Gastrocnemius medialis (tissue), 4 donors: Measurements from ENCODE around the gene VWC2.

Experiments used
- CTCF ChIP-seq, 5 experiments: fragments of 450-650 bp in 3 of 5; fragments of 200-600 bp in 2 of 5; sonication (generic) in 2 of 5; IDR thresholded peaks in 4 of 5; conservative IDR thresholded peaks in 1 of 5; 1 replicate in 4 of 5; 2 replicates in 1 of 5; pipeline ENCODE4 v1.5.1; 2016 to 2019; ENCODE audit warnings: antibody characterized with exemption in 5 of 5, mild to moderate bottlenecking in 3 of 5, moderate library complexity in 3 of 5
- POLR2A ChIP-seq, 2 donors: fragments of 450-650 bp; IDR thresholded peaks; one replicate each; pipeline ENCODE4 v1.6.1; 2017; ENCODE audit warnings: antibody characterized with exemption in 2 of 2, mild to moderate bottlenecking in 2 of 2, moderate library complexity in 2 of 2

GRCh38 chr7:49724071-49724470, 49.4 kb upstream of the VWC2 start:
- TF ChIP-seq CTCF (IDR thresholded peaks at IDR 0.05 in 4 of 5, conservative IDR thresholded peaks at IDR 0.05 in 1 of 5) (no peak), POLR2A (IDR thresholded peaks at IDR 0.05) (no peak)
